ENCODE data around the gene XXYLT1.

Gene XXYLT1

DNA sequence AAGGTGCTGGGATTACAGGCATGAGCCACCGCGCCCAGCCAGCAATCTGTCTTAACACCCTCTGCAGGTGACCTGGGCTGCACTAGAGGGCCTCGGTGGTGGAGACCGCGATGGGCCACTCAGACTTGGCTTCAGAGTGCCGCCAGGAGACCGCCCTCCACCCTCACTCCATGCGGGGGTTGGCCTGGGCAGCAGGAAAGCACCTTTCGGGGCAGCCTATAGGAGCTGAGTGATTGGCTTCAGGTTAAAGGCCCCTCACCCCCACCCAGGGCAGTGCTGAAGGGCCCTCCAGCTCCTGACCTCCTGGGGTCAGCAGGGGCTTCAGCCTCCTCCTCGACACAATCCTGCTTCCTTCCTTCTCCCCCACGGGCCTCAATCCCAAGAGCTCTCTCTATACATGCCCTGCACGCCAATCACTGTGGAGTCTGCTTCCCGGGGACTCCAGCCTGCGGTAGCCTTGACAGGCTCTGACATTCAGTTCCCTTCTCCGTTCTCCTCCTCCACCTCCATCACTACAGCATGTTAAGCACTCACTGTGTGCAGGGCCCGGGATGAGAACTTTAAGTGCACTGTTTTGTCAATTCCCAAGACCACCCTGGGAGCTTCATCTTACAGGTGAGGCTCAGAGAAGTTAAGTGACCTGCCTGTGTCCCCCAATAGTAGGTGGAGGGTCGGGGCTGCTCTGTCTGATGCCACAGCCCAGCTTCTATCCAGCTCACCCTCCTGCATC is 225.3 kb downstream of the XXYLT1 start:
- no peaks in the 10 kb centered on the region for H3K36me3 ChIP-seq (ENCODE audit: low read length)
- no peaks in the 10 kb centered on the region; the same call in 1 of the 2 replicates for H3K27me3 ChIP-seq (ENCODE audit: low read length)
- TF ChIP-seq, protein P1, sequence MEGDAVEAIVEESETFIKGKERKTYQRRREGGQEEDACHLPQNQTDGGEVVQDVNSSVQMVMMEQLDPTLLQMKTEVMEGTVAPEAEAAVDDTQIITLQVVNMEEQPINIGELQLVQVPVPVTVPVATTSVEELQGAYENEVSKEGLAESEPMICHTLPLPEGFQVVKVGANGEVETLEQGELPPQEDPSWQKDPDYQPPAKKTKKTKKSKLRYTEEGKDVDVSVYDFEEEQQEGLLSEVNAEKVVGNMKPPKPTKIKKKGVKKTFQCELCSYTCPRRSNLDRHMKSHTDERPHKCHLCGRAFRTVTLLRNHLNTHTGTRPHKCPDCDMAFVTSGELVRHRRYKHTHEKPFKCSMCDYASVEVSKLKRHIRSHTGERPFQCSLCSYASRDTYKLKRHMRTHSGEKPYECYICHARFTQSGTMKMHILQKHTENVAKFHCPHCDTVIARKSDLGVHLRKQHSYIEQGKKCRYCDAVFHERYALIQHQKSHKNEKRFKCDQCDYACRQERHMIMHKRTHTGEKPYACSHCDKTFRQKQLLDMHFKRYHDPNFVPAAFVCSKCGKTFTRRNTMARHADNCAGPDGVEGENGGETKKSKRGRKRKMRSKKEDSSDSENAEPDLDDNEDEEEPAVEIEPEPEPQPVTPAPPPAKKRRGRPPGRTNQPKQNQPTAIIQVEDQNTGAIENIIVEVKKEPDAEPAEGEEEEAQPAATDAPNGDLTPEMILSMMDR (IDR thresholded peaks at IDR 0.05; ENCODE audit: insufficient read depth, low read length, poor library complexity, severe bottlenecking), result no peak
- no peak for TF ChIP-seq EZH2phosphoT487 (conservative IDR thresholded peaks at IDR 0.05; ENCODE audit: low read length)
- no peaks in the 10 kb centered on the region for H3K79me2 ChIP-seq (ENCODE audit: insufficient read depth, low read length)
- no peak overlapping the region for H3K9ac ChIP-seq (ENCODE audit: low read length)
- no peaks in the 10 kb centered on the region for H3K9me2 ChIP-seq (replicated peaks; ENCODE audit: insufficient read depth, low read length)
- H3K9me3 ChIP-seq (ENCODE audit: insufficient read depth, low read length), result no peaks in the 10 kb centered on the region
- H3K4me2 ChIP-seq (ENCODE audit: low read depth, low read length, poor library complexity, severe bottlenecking), result no peak overlapping the region
- no peak overlapping the region for H2AFZ ChIP-seq (ENCODE audit: low read depth, low read length, severe bottlenecking)
- no peak overlapping the region for H3K4me3 ChIP-seq (ENCODE audit: insufficient read depth, low read length, poor library complexity, severe bottlenecking)
- no peaks in the 10 kb centered on the region for H3F3A ChIP-seq (ENCODE audit: insufficient read depth)
- no peaks in the 10 kb centered on the region for H4K20me1 ChIP-seq (ENCODE audit: low read depth, low read length)
- H3K27ac ChIP-seq (ENCODE audit: low read depth, low read length), result no peak overlapping the region

DNA sequence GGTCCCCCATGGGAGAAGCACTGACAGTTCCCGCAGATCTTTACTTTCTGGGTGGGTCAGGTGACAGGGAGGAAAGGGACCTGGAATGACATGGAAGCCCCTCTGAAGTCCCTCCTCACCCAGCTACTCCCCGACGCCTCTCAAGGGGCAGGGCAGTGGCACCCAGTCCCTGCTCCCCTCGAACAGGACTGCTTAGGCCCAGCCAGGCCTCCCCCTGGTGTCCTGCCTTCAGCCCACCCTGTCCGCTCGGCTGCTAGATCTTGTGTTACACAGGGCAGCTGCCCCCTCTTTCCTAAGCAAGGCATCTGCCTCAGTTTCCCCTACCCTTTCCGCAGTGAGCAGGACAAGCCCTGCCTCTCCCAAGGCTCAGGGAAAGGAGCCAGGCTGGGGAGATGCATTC is 226.5 kb downstream of the XXYLT1 start:
- Histone ChIP-seq H3K36me3 (ENCODE audit: low read length) (no peaks in the 10 kb centered on the region), H3K79me2 (ENCODE audit: insufficient read depth, low read length) (no peaks in the 10 kb centered on the region), H3K9me2 (replicated peaks; ENCODE audit: insufficient read depth, low read length) (no peaks in the 10 kb centered on the region), H3K27ac (ENCODE audit: low read depth, low read length) (no peak overlapping the region), H2AFZ (ENCODE audit: low read depth, low read length, severe bottlenecking) (no peak overlapping the region), H3K9me3 (ENCODE audit: insufficient read depth, low read length) (no peaks in the 10 kb centered on the region), H3K4me2 (ENCODE audit: low read depth, low read length, poor library complexity, severe bottlenecking) (no peak overlapping the region), H4K20me1 (ENCODE audit: low read depth, low read length) (no peaks in the 10 kb centered on the region), H3K4me3 (ENCODE audit: insufficient read depth, low read length, poor library complexity, severe bottlenecking) (no peak overlapping the region), H3K27me3 (ENCODE audit: low read length) (no peaks in the 10 kb centered on the region), H3F3A (ENCODE audit: insufficient read depth) (no peaks in the 10 kb centered on the region), H3K9ac (ENCODE audit: low read length) (no peak overlapping the region)
- TF ChIP-seq EZH2phosphoT487 (conservative IDR thresholded peaks at IDR 0.05; ENCODE audit: low read length), result no peak
- TF ChIP-seq, protein P1 (IDR thresholded peaks at IDR 0.05; ENCODE audit: insufficient read depth, low read length, poor library complexity, severe bottlenecking), result no peak

DNA sequence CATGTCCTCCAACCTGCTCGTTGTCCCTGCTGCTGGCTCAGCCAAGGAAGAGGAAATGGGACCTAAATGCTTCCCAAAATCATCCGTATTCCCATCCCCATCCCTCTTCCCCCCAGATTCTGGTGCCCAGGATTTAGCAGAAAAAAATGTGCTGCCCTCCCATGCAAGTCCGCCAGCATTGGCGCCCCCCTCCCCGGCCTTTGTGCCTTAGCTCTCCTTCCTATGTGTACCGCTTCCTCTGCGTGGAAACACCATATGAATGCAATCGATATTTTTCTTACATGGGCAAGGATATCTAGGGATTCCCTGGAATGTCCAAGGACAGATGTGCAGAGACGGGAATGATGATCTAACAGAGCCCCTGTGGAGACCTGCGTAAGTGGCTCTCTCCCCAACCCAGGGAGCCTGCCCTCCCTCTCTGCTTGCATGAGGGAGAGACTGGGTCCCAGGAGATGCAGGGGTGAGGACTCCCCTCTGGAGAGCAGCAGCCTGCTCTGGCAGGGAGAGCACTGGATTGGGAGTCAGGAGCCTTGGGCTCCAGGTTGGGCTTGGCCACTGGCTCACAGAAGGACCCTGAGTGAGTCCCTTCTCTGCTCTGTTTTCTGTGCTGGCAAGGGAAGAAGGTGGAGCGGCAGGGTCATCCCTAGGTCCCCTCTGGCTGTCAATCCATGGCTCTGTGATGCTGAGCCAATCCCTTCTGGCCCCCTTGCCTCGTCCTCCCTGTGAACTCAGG is 227.2 kb downstream of the XXYLT1 start:
- TF ChIP-seq EZH2phosphoT487 (conservative IDR thresholded peaks at IDR 0.05; ENCODE audit: low read length), result no peak
- TF ChIP-seq, protein P1 (IDR thresholded peaks at IDR 0.05; ENCODE audit: insufficient read depth, low read length, poor library complexity, severe bottlenecking), result no peak
- Histone ChIP-seq H3K4me2 (ENCODE audit: low read depth, low read length, poor library complexity, severe bottlenecking) (no peak overlapping the region), H3K9ac (ENCODE audit: low read length) (no peak overlapping the region), H3K9me2 (replicated peaks; ENCODE audit: insufficient read depth, low read length) (no peaks in the 10 kb centered on the region), H3K27me3 (ENCODE audit: low read length) (no peaks in the 10 kb centered on the region), H3K4me3 (ENCODE audit: insufficient read depth, low read length, poor library complexity, severe bottlenecking) (no peak overlapping the region), H3K27ac (ENCODE audit: low read depth, low read length) (no peak overlapping the region), H3K36me3 (ENCODE audit: low read length) (no peaks in the 10 kb centered on the region), H3F3A (ENCODE audit: insufficient read depth) (no peaks in the 10 kb centered on the region), H4K20me1 (ENCODE audit: low read depth, low read length) (no peaks in the 10 kb centered on the region), H3K9me3 (ENCODE audit: insufficient read depth, low read length) (no peaks in the 10 kb centered on the region), H3K79me2 (ENCODE audit: insufficient read depth, low read length) (no peaks in the 10 kb centered on the region), H2AFZ (ENCODE audit: low read depth, low read length, severe bottlenecking) (no peak overlapping the region)

Data from SU-DHL-6 (cell line).